ENCODE measurements around the gene MXD4.

The MXD4 gene

GRCh38 chr4:2261110-2261852 is 628 bp downstream of the MXD4 start:
- no peak for DNase-seq

- DNase-seq = no peak
These were observed 1.4 kb downstream of the MXD4 start for GRCh38 chr4:2260344-2261109.

- DNase-seq = no peak
These were observed 2.2 kb downstream of the MXD4 start for GRCh38 chr4:2259541-2260343.

- DNase-seq = no peak
These were observed 2.8 kb downstream of the MXD4 start for GRCh38 chr4:2259036-2259540.

- no peak for DNase-seq
These were observed 3.5 kb downstream of the MXD4 start for GRCh38 chr4:2258091-2259035.

- no peak for DNase-seq
These were observed 4.4 kb downstream of the MXD4 start for GRCh38 chr4:2257361-2258081.

- DNase-seq = no peak
These were observed 5.1 kb downstream of the MXD4 start for GRCh38 chr4:2256781-2257191.

GRCh38 chr4:2256156-2256731 is 5.7 kb downstream of the MXD4 start:
- no peak for DNase-seq

- DNase-seq = no peak
These were observed 6.3 kb downstream of the MXD4 start for GRCh38 chr4:2255501-2256155.

- DNase-seq = no peak
These were observed 7.0 kb downstream of the MXD4 start for GRCh38 chr4:2254665-2255500.

GRCh38 chr4:2253160-2254084 is 8.5 kb downstream of the MXD4 start:
- DNase-seq = no peak

- DNase-seq = no peak
These were observed 9.3 kb downstream of the MXD4 start for GRCh38 chr4:2252530-2253091.

GRCh38 chr4:2251795-2252529 is 9.9 kb downstream of the MXD4 start:
- DNase-seq = no peak

GRCh38 chr4:2251073-2251794 is 10.7 kb downstream of the MXD4 start:
- DNase-seq = no peak

GRCh38 chr4:2250357-2251072 is 11.4 kb downstream of the MXD4 start:
- no peak for DNase-seq
